Measurements from ENCODE around the gene LPIN1.

The LPIN1 gene

GRCh38 chr2:11710632-11711353 lies 35.6 kb upstream of the LPIN1 start:
- TF ChIP-seq, protein P1, sequence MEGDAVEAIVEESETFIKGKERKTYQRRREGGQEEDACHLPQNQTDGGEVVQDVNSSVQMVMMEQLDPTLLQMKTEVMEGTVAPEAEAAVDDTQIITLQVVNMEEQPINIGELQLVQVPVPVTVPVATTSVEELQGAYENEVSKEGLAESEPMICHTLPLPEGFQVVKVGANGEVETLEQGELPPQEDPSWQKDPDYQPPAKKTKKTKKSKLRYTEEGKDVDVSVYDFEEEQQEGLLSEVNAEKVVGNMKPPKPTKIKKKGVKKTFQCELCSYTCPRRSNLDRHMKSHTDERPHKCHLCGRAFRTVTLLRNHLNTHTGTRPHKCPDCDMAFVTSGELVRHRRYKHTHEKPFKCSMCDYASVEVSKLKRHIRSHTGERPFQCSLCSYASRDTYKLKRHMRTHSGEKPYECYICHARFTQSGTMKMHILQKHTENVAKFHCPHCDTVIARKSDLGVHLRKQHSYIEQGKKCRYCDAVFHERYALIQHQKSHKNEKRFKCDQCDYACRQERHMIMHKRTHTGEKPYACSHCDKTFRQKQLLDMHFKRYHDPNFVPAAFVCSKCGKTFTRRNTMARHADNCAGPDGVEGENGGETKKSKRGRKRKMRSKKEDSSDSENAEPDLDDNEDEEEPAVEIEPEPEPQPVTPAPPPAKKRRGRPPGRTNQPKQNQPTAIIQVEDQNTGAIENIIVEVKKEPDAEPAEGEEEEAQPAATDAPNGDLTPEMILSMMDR (IDR thresholded peaks at IDR 0.05): no peak

GRCh38 chr2:11711354-11711716 lies 35.1 kb upstream of the LPIN1 start:
- TF ChIP-seq, protein P1 (IDR thresholded peaks at IDR 0.05): no peak

DNA sequence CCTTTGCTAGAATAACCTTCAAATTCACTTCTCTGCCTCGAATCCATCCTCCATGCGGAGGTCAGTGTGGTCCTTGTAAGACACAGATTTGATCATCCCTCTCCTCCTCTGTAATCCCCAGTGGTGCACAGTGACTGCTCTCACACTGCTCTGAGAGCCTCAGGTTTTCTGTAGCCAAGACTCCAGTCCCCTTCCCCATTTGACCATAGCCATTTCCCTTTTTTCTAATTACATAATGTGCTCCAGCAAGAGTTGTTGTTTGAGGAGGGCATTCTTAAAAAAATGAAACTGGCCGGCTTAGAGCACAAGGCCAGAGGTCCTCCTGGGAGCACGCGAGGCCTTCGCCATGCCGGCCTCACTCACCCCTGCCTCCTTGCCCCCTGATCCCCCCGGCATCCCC lies 34.7 kb upstream of the LPIN1 start:
- TF ChIP-seq, protein P1 (IDR thresholded peaks at IDR 0.05): no peak

- TF ChIP-seq, protein P1 (IDR thresholded peaks at IDR 0.05): no peak
Measured at GRCh38 chr2:11712866-11713265, 33.6 kb upstream of the LPIN1 start.

DNA sequence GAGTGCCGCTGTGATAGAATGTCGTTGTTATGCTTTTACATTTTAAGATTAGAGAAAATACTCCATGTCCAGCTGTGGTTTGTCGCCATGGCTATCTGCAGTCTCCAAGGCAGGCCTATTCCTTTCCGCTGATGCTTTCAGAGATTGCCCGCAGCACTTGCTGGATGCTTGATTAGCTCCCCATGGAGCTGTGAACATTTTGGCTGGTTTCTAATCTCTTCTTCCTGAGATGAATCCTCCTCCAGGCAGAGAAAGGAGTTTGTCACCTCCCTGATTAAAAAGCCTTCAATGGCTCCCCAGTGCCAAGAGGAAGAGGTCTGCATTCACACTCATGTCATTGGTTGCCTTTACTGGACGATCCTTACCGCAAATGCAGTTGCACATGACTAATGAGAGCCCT lies 32.6 kb upstream of the LPIN1 start:
- TF ChIP-seq, protein P1 (IDR thresholded peaks at IDR 0.05): no peak

DNA sequence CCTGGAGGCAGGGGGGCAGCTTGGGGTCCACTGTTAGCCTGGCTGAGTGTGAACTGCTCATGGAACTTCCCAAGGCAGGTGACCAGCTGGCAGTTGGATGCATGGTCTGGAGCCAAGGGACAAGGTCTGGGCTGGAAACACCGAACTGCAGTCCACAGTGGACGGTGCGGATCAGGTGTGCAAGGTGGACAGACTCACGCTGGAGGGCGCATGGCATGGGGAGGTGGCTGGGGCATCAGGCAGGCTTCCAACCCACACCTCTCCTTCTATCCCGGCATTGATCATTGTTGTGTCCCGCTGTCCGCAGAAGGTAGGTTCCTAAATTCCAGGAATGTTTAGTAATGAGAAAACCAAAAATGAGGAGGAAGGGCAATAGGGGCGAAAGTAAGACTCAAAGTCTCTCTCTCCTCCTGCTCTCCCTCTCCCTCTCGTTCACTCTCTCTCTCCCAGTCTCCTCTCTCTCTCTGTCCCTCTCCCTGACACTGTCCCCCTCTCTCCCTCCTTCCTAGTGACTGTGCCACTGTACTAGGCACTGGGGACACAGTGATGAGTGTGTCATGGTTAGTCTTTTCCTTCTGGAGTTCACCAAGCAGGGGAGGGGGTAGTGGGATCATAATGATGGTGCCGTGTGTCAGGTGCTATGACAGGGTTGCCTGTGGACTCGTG lies 30.3 kb upstream of the LPIN1 start:
- TF ChIP-seq, protein P1 (IDR thresholded peaks at IDR 0.05): no peak

DNA sequence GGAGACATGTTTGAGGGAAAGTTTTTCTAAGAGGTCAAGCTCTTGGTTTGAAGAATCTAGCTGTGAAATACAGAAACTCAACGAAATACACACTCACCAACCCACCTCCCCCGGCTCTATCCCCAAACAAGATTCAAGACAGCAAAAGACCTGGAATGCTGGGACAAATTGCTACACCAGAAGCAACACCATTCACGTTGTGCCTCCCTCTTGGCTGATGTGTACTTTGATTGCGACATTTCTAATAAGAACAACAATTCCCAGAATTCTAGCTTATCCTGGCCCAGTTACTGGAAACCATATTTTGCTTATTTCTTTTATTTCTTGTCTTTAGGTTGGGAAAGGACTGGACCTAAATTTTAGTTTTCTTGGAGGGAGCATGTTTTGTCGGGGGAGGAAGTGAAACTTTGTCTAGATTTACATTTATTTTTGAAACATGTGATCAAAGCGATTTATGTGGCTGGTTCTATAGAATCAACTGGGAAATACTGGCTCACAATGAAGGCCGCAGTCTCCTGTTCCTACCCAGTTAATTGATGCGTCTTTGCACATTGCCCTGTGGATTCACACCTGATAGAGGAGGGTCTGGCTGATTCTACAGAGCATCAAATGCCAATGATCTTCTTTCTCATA lies 29.6 kb upstream of the LPIN1 start:
- TF ChIP-seq, protein P1 (IDR thresholded peaks at IDR 0.05): no peak
